Activated CD4-positive, alpha-beta T cell treated with anti-CD3 and anti-CD28 coated beads, Interleukin-2, amount 10 ng/mL, durations not matched to agents 24 days and 14 days (primary cell): Measurements from ENCODE around the gene SLC15A3. TPM values are rescaled to one million over a fixed set of nuclear protein-coding genes. Genes with fewer than 3 reads are reported as not detected.

Source experiments
- DNase-seq: peaks from one replicate; pipeline ENCODE4 v3.0.0; 2022
- H3K27ac Mint-ChIP-seq: one replicate; pipeline ENCODE4 v1.8.0; 2022; ENCODE audit warnings: mild to moderate bottlenecking, mixed read lengths
- H3K27me3 Mint-ChIP-seq: one replicate; pipeline ENCODE4 v1.8.0; 2022; ENCODE audit warnings: mixed read lengths
- H3K36me3 Mint-ChIP-seq: one replicate; pipeline ENCODE4 v1.8.0; 2022; ENCODE audit warnings: low read depth, mild to moderate bottlenecking, mixed read lengths
- H3K4me1 Mint-ChIP-seq: one replicate; pipeline ENCODE4 v1.8.0; 2021; ENCODE audit warnings: mixed read lengths
- H3K4me3 Mint-ChIP-seq: one replicate; pipeline ENCODE4 v1.8.0; 2022; ENCODE audit warnings: mild to moderate bottlenecking, moderate library complexity, mixed read lengths
- H3K9me3 Mint-ChIP-seq: one replicate; pipeline ENCODE4 v1.8.0; 2021; ENCODE audit warnings: mixed read lengths
- intact Hi-C: fragments of 100-400 bp; cut with micrococcal nuclease; formaldehyde crosslinking; loops from one replicate; pipeline ENCODE4 v1.15.1; 2023
- total RNA-seq: library from RNA; stranded (reverse); gene quantifications from 2 replicates; pipeline ENCODE4 v1.2.3, GENCODE V29; 2022

The SLC15A3 gene
- total RNA-seq, 1 donor from 2014 or later = 4.0 TPM

- Mint-ChIP-seq H3K4me1 (peaks cover 5% of the 10 kb centered on the region), H3K9me3 (no peaks in the 10 kb centered on the region), H3K27me3 (no peaks in the 10 kb centered on the region), H3K27ac (no peak overlapping the region), H3K36me3 (peaks cover 47% of the 10 kb centered on the region), H3K4me3 (no peak overlapping the region)
- DNase-seq = peak; percentile 82
- intact Hi-C loops = loop anchor here (1.0 kb wide), 2 partner anchors 56 to 112 kb away; no protein-coding TSS in a partner anchor
Observed at GRCh38 chr11:60887556-60887955, 64.4 kb downstream of the SLC15A3 start.

Other genes starting within 250 kb of the SLC15A3 start
- not detected in 2 replicates for gene MS4A18, start 227.5 kb downstream of the SLC15A3 start, total RNA-seq
- not detected in 2 replicates for gene MS4A15, start 195.3 kb downstream of the SLC15A3 start, total RNA-seq
- not detected in 2 replicates for gene MS4A10, start 166.8 kb downstream of the SLC15A3 start, total RNA-seq
- gene CCDC86, start 110.1 kb downstream of the SLC15A3 start, total RNA-seq = 90.0 and 91.3 TPM in 2 replicates
- 0.14 and 0.19 TPM in 2 replicates for gene PTGDR2, start 96.2 kb downstream of the SLC15A3 start, total RNA-seq
- gene ZP1, start 84.6 kb downstream of the SLC15A3 start, total RNA-seq = not detected in 2 replicates
- 219 TPM in 2 replicates for gene PRPF19, start 45.6 kb downstream of the SLC15A3 start, total RNA-seq
- gene TMEM109, start 38.0 kb downstream of the SLC15A3 start, total RNA-seq = 144 and 147 TPM in 2 replicates
- 2.3 and 3.5 TPM in 2 replicates for gene TMEM132A, start 27.7 kb downstream of the SLC15A3 start, total RNA-seq
- gene CD6, start 19.5 kb upstream of the SLC15A3 start, total RNA-seq = 416 and 421 TPM in 2 replicates
- 368 and 385 TPM in 2 replicates for gene CD5, start 150.3 kb upstream of the SLC15A3 start, total RNA-seq
- gene VPS37C, start 209.2 kb upstream of the SLC15A3 start, total RNA-seq = 13.3 and 13.7 TPM in 2 replicates